ENCODE results near the gene CD2AP. TPM values are rescaled to one million over a fixed set of nuclear protein-coding genes. Genes with fewer than 3 reads are reported as not detected.

CD2AP gene
- total RNA-seq, 1 donor from 2014 or later: 68.8 TPM

DNA sequence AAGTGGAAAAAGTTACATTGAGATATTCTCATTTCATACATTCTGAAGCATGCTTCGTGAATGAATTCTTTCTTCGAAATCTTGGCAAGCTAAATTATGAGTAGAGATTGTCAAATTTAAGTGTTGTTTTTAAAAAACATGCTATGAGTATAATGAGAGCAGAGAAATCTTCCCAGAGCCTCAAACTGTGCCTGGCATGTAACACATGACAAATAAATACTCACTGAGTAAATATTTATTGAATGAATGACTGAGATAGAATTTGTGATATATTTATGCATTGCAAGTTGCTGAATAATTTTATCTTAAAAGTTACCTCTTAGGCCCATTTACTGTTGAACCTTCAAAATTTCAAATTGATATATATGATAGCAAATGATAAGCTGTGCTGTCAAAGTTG is 24.7 kb upstream of the CD2AP start:
- FAIRE-seq: no peak
- no peaks in the 10 kb centered on the region for H3K79me2 ChIP-seq (ENCODE audit: insufficient read depth, low read length)

DNA sequence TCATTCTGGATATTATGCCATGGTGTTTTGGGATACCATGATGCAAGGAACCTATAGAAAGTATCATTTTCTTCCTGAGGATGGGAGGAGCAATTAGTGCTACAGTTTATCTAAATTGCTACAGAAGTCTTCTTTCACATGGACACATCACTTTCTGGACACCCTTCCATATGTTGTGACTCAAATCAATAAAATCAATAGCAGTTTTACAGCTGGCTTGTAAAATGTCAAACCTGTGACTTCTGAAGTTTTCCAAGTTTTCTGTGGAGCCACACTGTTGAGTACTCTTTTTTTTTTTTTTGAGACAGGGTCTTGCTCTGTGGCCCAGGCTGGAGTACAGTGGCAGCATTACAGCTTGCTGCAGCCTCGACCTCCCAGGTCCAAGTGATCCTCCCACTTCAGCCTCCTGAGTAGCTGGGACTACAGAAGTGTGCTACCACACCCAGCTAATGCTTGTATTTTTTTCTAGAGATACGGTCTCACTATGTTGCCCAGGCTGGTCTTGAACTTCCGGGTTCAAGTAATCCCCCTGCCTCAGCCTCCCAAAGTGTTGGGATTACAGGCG is 24.1 kb upstream of the CD2AP start:
- no peak for DNase-seq (ENCODE audit: low read depth)
- FAIRE-seq: no peak
- no peak overlapping the region for H3K4me3 Mint-ChIP-seq (ENCODE audit: unreplicated experiment)
- Histone ChIP-seq H3K4me1 (ENCODE audit: insufficient read depth, low read length) (no peaks in the 10 kb centered on the region), H3K4me3 (ENCODE audit: insufficient read depth, low read depth, low read length) (no peak overlapping the region), H3K27me3 (ENCODE audit: insufficient read depth, low read length) (no peaks in the 10 kb centered on the region), H3K79me2 (ENCODE audit: insufficient read depth, low read length) (no peaks in the 10 kb centered on the region), H2AFZ (ENCODE audit: low read depth, low read length) (no peak overlapping the region), H3K9ac (ENCODE audit: low read length) (no peak overlapping the region), H3K4me2 (ENCODE audit: low read length) (no peak overlapping the region), H4K20me1 (ENCODE audit: insufficient read depth, low read length) (no peaks in the 10 kb centered on the region), H3K9me3 (ENCODE audit: insufficient read depth, low read depth, low read length) (no peaks in the 10 kb centered on the region), H3K36me3 (ENCODE audit: insufficient read depth, low read length) (no peaks in the 10 kb centered on the region), H3K27ac (ENCODE audit: low read depth, low read length) (no peak overlapping the region)
- no peak for TF ChIP-seq EZH2 (IDR thresholded peaks at IDR 0.05; ENCODE audit: insufficient read depth, low read length)
- TF ChIP-seq, protein P1, sequence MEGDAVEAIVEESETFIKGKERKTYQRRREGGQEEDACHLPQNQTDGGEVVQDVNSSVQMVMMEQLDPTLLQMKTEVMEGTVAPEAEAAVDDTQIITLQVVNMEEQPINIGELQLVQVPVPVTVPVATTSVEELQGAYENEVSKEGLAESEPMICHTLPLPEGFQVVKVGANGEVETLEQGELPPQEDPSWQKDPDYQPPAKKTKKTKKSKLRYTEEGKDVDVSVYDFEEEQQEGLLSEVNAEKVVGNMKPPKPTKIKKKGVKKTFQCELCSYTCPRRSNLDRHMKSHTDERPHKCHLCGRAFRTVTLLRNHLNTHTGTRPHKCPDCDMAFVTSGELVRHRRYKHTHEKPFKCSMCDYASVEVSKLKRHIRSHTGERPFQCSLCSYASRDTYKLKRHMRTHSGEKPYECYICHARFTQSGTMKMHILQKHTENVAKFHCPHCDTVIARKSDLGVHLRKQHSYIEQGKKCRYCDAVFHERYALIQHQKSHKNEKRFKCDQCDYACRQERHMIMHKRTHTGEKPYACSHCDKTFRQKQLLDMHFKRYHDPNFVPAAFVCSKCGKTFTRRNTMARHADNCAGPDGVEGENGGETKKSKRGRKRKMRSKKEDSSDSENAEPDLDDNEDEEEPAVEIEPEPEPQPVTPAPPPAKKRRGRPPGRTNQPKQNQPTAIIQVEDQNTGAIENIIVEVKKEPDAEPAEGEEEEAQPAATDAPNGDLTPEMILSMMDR (IDR thresholded peaks at IDR 0.05; ENCODE audit: insufficient read depth, low read depth, low read length): no peak
- H3K9me3 Mint-ChIP-seq (ENCODE audit: unreplicated experiment): no peaks in the 10 kb centered on the region
- H3K4me1 Mint-ChIP-seq (ENCODE audit: low read depth, unreplicated experiment): no peaks in the 10 kb centered on the region
- H3K27ac Mint-ChIP-seq (ENCODE audit: unreplicated experiment): no peak overlapping the region
- no peaks in the 10 kb centered on the region for H3K36me3 Mint-ChIP-seq (ENCODE audit: low read depth, unreplicated experiment)
- no peaks in the 10 kb centered on the region for H3K27me3 Mint-ChIP-seq (ENCODE audit: low read depth, unreplicated experiment)

More for the DNA sequence above, 24.7 kb upstream of the CD2AP start:
- no peaks in the 10 kb centered on the region for H3K4me1 ChIP-seq (ENCODE audit: insufficient read depth, low read length)
- no peak overlapping the region for H3K27ac ChIP-seq (ENCODE audit: low read depth, low read length)
- no peaks in the 10 kb centered on the region for H3K4me1 Mint-ChIP-seq (ENCODE audit: low read depth, unreplicated experiment)
- H3K27ac Mint-ChIP-seq (ENCODE audit: unreplicated experiment): no peak overlapping the region
- no peaks in the 10 kb centered on the region for H3K27me3 Mint-ChIP-seq (ENCODE audit: low read depth, unreplicated experiment)
- no peaks in the 10 kb centered on the region for H3K36me3 Mint-ChIP-seq (ENCODE audit: low read depth, unreplicated experiment)
- H3K9ac ChIP-seq (ENCODE audit: low read length): no peak overlapping the region
- H3K9me3 ChIP-seq (ENCODE audit: insufficient read depth, low read depth, low read length): no peaks in the 10 kb centered on the region
- H3K4me3 ChIP-seq (ENCODE audit: insufficient read depth, low read depth, low read length): no peak overlapping the region
- no peaks in the 10 kb centered on the region for H3K36me3 ChIP-seq (ENCODE audit: insufficient read depth, low read length)
- H3K27me3 ChIP-seq (ENCODE audit: insufficient read depth, low read length): no peaks in the 10 kb centered on the region
- H4K20me1 ChIP-seq (ENCODE audit: insufficient read depth, low read length): no peaks in the 10 kb centered on the region
- TF ChIP-seq EZH2 (IDR thresholded peaks at IDR 0.05; ENCODE audit: insufficient read depth, low read length): no peak
- TF ChIP-seq, protein P1 (IDR thresholded peaks at IDR 0.05; ENCODE audit: insufficient read depth, low read depth, low read length): no peak
- no peak for DNase-seq (ENCODE audit: low read depth)
- no peak overlapping the region for H3K4me3 Mint-ChIP-seq (ENCODE audit: unreplicated experiment)
- H2AFZ ChIP-seq (ENCODE audit: low read depth, low read length): no peak overlapping the region
- H3K9me3 Mint-ChIP-seq (ENCODE audit: unreplicated experiment): no peaks in the 10 kb centered on the region
- no peak overlapping the region for H3K4me2 ChIP-seq (ENCODE audit: low read length)

DNA sequence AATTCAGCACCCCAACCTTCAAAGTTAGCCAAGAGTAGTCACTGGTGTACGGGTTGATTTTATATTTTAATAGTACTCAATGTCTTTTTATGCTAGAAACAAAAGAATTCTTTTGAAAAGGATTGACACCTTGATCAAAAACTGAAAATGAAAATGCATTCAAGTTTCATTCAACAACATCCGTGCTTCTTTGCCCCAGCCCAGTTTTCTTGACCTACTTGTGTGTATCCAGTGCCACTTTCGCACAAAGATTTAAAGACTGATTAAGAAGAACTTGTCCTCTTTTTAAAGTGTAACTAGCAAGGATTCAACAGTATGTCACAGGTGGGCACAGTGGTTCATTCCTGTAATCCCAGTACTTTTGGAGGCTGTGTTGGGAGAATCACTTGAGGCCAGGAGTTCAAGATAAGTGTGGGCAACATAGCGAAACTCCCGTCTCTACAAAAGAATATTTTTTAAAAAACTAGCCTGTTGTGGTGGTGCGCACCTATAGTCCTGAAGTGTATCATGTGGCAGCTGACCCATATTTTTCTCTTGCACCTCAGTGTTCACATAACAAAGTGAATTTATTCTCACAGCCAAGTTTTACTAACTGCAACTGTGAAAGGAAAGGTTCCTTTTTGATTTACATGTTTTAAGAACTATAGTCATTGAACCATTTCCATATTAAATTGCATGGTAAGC is 22.7 kb upstream of the CD2AP start:
- no peaks in the 10 kb centered on the region for H3K27me3 ChIP-seq (ENCODE audit: insufficient read depth, low read length)
- Mint-ChIP-seq H3K4me3 (ENCODE audit: unreplicated experiment) (no peak overlapping the region), H3K27me3 (ENCODE audit: low read depth, unreplicated experiment) (no peaks in the 10 kb centered on the region), H3K4me1 (ENCODE audit: low read depth, unreplicated experiment) (no peaks in the 10 kb centered on the region), H3K9me3 (ENCODE audit: unreplicated experiment) (no peaks in the 10 kb centered on the region), H3K27ac (ENCODE audit: unreplicated experiment) (no peak overlapping the region), H3K36me3 (ENCODE audit: low read depth, unreplicated experiment) (no peaks in the 10 kb centered on the region)
- DNase-seq (ENCODE audit: low read depth) (no peak), FAIRE-seq (no peak)
- H3K79me2 ChIP-seq (ENCODE audit: insufficient read depth, low read length): no peaks in the 10 kb centered on the region
- no peak overlapping the region for H3K4me3 ChIP-seq (ENCODE audit: insufficient read depth, low read depth, low read length)
- H3K9ac ChIP-seq (ENCODE audit: low read length): no peak overlapping the region
- no peak overlapping the region for H2AFZ ChIP-seq (ENCODE audit: low read depth, low read length)
- H3K4me1 ChIP-seq (ENCODE audit: insufficient read depth, low read length): no peaks in the 10 kb centered on the region
- H3K27ac ChIP-seq (ENCODE audit: low read depth, low read length): no peak overlapping the region
- no peak overlapping the region for H3K4me2 ChIP-seq (ENCODE audit: low read length)
- H4K20me1 ChIP-seq (ENCODE audit: insufficient read depth, low read length): no peaks in the 10 kb centered on the region
- no peaks in the 10 kb centered on the region for H3K9me3 ChIP-seq (ENCODE audit: insufficient read depth, low read depth, low read length)
- H3K36me3 ChIP-seq (ENCODE audit: insufficient read depth, low read length): no peaks in the 10 kb centered on the region
- TF ChIP-seq, protein P1 (IDR thresholded peaks at IDR 0.05; ENCODE audit: insufficient read depth, low read depth, low read length): no peak
